Dendritic cell treated with granulocyte-macrophage colony-stimulating factor and Interleukin-4, amounts not matched to agents 40 ng/mL and 50 ng/mL, for 4 days (primary cell): ENCODE data around the gene PTPRN2.
"Not testable (repeated sequence)": the region's sequence is repeated elsewhere in the genome, so short reads cannot be mapped to it uniquely, and the experiment has no call there.

Experiments used
- H3K27ac Mint-ChIP-seq: one replicate; pipeline ENCODE4 v1.8.0; 2022; ENCODE audit warnings: mild to moderate bottlenecking, mixed read lengths
- H3K27me3 Mint-ChIP-seq: one replicate; pipeline ENCODE4 v1.8.0; 2022; ENCODE audit warnings: mild to moderate bottlenecking, mixed read lengths
- H3K36me3 Mint-ChIP-seq: one replicate; pipeline ENCODE4 v1.8.0; 2022; ENCODE audit warnings: low read depth, mixed read lengths
- H3K4me1 Mint-ChIP-seq: one replicate; pipeline ENCODE4 v1.8.0; 2022; ENCODE audit warnings: low read depth, mixed read lengths
- H3K4me3 Mint-ChIP-seq: one replicate; pipeline ENCODE4 v1.8.0; 2022; ENCODE audit warnings: mild to moderate bottlenecking, moderate library complexity, mixed read lengths
- H3K9me3 Mint-ChIP-seq: one replicate; pipeline ENCODE4 v1.8.0; 2022; ENCODE audit warnings: mixed read lengths
- intact Hi-C: fragments of 100-400 bp; cut with micrococcal nuclease; formaldehyde crosslinking; loops from one replicate; pipeline ENCODE4 v1.15.0; 2022

PTPRN2 gene

GRCh38 chr7:158411232-158411950 lies 176.2 kb downstream of the PTPRN2 start:
- Mint-ChIP-seq H3K4me3 (no peak overlapping the region), H3K27me3 (no peaks in the 10 kb centered on the region), H3K9me3 (no peaks in the 10 kb centered on the region), H3K36me3 (no peaks in the 10 kb centered on the region), H3K4me1 (no peaks in the 10 kb centered on the region), H3K27ac (no peak overlapping the region)
- intact Hi-C loops: no loop called here

- no peaks in the 10 kb centered on the region for H3K36me3 Mint-ChIP-seq
- H3K9me3 Mint-ChIP-seq: no peaks in the 10 kb centered on the region
- no peak overlapping the region for H3K4me3 Mint-ChIP-seq
- intact Hi-C loops: no loop called here
- no peak overlapping the region for H3K27ac Mint-ChIP-seq
- H3K27me3 Mint-ChIP-seq: no peaks in the 10 kb centered on the region
- H3K4me1 Mint-ChIP-seq: no peaks in the 10 kb centered on the region
Measured at GRCh38 chr7:158410720-158411119, 176.9 kb downstream of the PTPRN2 start.

GRCh38 chr7:158409816-158410330 lies 177.8 kb downstream of the PTPRN2 start:
- Mint-ChIP-seq H3K36me3 (no peaks in the 10 kb centered on the region), H3K27ac (no peak overlapping the region), H3K4me3 (no peak overlapping the region), H3K27me3 (no peaks in the 10 kb centered on the region), H3K9me3 (no peaks in the 10 kb centered on the region), H3K4me1 (no peaks in the 10 kb centered on the region)
- intact Hi-C loops: no loop called here

GRCh38 chr7:158409120-158409519 lies 178.5 kb downstream of the PTPRN2 start:
- H3K27ac Mint-ChIP-seq: no peak overlapping the region
- H3K4me1 Mint-ChIP-seq: no peaks in the 10 kb centered on the region
- intact Hi-C loops: no loop called here
- no peaks in the 10 kb centered on the region for H3K9me3 Mint-ChIP-seq
- H3K27me3 Mint-ChIP-seq: no peaks in the 10 kb centered on the region
- no peak overlapping the region for H3K4me3 Mint-ChIP-seq
- no peaks in the 10 kb centered on the region for H3K36me3 Mint-ChIP-seq

GRCh38 chr7:158408318-158408920 lies 179.2 kb downstream of the PTPRN2 start:
- H3K27ac Mint-ChIP-seq: no peak overlapping the region
- H3K27me3 Mint-ChIP-seq: no peaks in the 10 kb centered on the region
- no peaks in the 10 kb centered on the region for H3K36me3 Mint-ChIP-seq
- H3K4me3 Mint-ChIP-seq: no peak overlapping the region
- no peaks in the 10 kb centered on the region for H3K9me3 Mint-ChIP-seq
- no peaks in the 10 kb centered on the region for H3K4me1 Mint-ChIP-seq
- intact Hi-C loops: no loop called here

GRCh38 chr7:158407581-158408317 lies 179.9 kb downstream of the PTPRN2 start:
- Mint-ChIP-seq H3K36me3 (no peaks in the 10 kb centered on the region), H3K4me3 (no peak overlapping the region), H3K4me1 (no peaks in the 10 kb centered on the region), H3K27ac (no peak overlapping the region), H3K9me3 (no peaks in the 10 kb centered on the region), H3K27me3 (no peaks in the 10 kb centered on the region)
- intact Hi-C loops: no loop called here

- Mint-ChIP-seq H3K36me3 (no peaks in the 10 kb centered on the region), H3K4me1 (no peaks in the 10 kb centered on the region), H3K9me3 (no peaks in the 10 kb centered on the region), H3K27ac (no peak overlapping the region), H3K27me3 (no peaks in the 10 kb centered on the region), H3K4me3 (no peak overlapping the region)
- intact Hi-C loops: no loop called here
Measured at GRCh38 chr7:158406801-158407200, 180.8 kb downstream of the PTPRN2 start.

- intact Hi-C loops: no loop called here
- H3K36me3 Mint-ChIP-seq: no peaks in the 10 kb centered on the region
- no peaks in the 10 kb centered on the region for H3K27me3 Mint-ChIP-seq
- H3K9me3 Mint-ChIP-seq: no peaks in the 10 kb centered on the region
- no peaks in the 10 kb centered on the region for H3K4me1 Mint-ChIP-seq
- no peak overlapping the region for H3K27ac Mint-ChIP-seq
- H3K4me3 Mint-ChIP-seq: no peak overlapping the region
Measured at GRCh38 chr7:158406364-158406763, 181.3 kb downstream of the PTPRN2 start.

GRCh38 chr7:158405771-158406170 lies 181.9 kb downstream of the PTPRN2 start:
- H3K27me3 Mint-ChIP-seq, H3K36me3 Mint-ChIP-seq, intact Hi-C loops, H3K4me3 Mint-ChIP-seq, H3K4me1 Mint-ChIP-seq, H3K27ac Mint-ChIP-seq, H3K9me3 Mint-ChIP-seq: not testable (repeated sequence)

- H3K4me3 Mint-ChIP-seq: no peak overlapping the region
- H3K27ac Mint-ChIP-seq: no peak overlapping the region
- intact Hi-C loops: no loop called here
- H3K36me3 Mint-ChIP-seq: no peaks in the 10 kb centered on the region
- no peaks in the 10 kb centered on the region for H3K27me3 Mint-ChIP-seq
- no peaks in the 10 kb centered on the region for H3K9me3 Mint-ChIP-seq
- no peaks in the 10 kb centered on the region for H3K4me1 Mint-ChIP-seq
Measured at GRCh38 chr7:158405324-158405723, 182.3 kb downstream of the PTPRN2 start.

GRCh38 chr7:158404031-158404761 lies 183.4 kb downstream of the PTPRN2 start:
- intact Hi-C loops: no loop called here
- Mint-ChIP-seq H3K4me1 (no peaks in the 10 kb centered on the region), H3K36me3 (no peaks in the 10 kb centered on the region), H3K4me3 (no peak overlapping the region), H3K27me3 (no peaks in the 10 kb centered on the region), H3K27ac (no peak overlapping the region), H3K9me3 (peaks cover 3% of the 10 kb centered on the region)

GRCh38 chr7:158403013-158403821 lies 184.4 kb downstream of the PTPRN2 start:
- no peaks in the 10 kb centered on the region for H3K4me1 Mint-ChIP-seq
- intact Hi-C loops: no loop called here
- no peak overlapping the region for H3K4me3 Mint-ChIP-seq
- H3K27ac Mint-ChIP-seq: no peak overlapping the region
- H3K9me3 Mint-ChIP-seq: peaks cover 13% of the 10 kb centered on the region
- no peaks in the 10 kb centered on the region for H3K27me3 Mint-ChIP-seq
- no peaks in the 10 kb centered on the region for H3K36me3 Mint-ChIP-seq

GRCh38 chr7:158402471-158402870 lies 185.2 kb downstream of the PTPRN2 start:
- Mint-ChIP-seq H3K4me3 (no peak overlapping the region), H3K36me3 (no peaks in the 10 kb centered on the region), H3K27me3 (no peaks in the 10 kb centered on the region), H3K4me1 (no peaks in the 10 kb centered on the region), H3K27ac (no peak overlapping the region), H3K9me3 (peaks cover 14% of the 10 kb centered on the region)
- intact Hi-C loops: no loop called here
